Measurements from ENCODE around the gene CBLL1. TPM values are rescaled to one million over a fixed set of nuclear protein-coding genes. Genes with fewer than 3 reads are reported as not detected.

CBLL1 gene
- total RNA-seq, 1 donor from 2014 or later = 24.5 TPM

Other genes with a start within 250 kb of the CBLL1 start
- gene COG5, start 180.2 kb upstream of the CBLL1 start, total RNA-seq = 46.2 TPM
- gene DUS4L, start 180.2 kb upstream of the CBLL1 start, total RNA-seq = 17.9 TPM
- gene BCAP29, start 163.9 kb upstream of the CBLL1 start, total RNA-seq = 66.9 TPM
- gene SLC26A4, start 83.3 kb upstream of the CBLL1 start, total RNA-seq = 15.3 TPM
- not detected for gene SLC26A3, start 59.1 kb downstream of the CBLL1 start, total RNA-seq
- gene DLD, start 147.0 kb downstream of the CBLL1 start, total RNA-seq = 70.5 TPM

Data from occipital lobe (tissue), 1 donor.